Measurements from ENCODE around the gene NBPF3.
A peak's percentile ranks its signal among the peaks of the same experiment; 100 is the strongest.
"Not testable (repeated sequence)": the region's sequence is repeated elsewhere in the genome, so short reads cannot be mapped to it uniquely, and the experiment has no call there.

NBPF3 gene

DNA sequence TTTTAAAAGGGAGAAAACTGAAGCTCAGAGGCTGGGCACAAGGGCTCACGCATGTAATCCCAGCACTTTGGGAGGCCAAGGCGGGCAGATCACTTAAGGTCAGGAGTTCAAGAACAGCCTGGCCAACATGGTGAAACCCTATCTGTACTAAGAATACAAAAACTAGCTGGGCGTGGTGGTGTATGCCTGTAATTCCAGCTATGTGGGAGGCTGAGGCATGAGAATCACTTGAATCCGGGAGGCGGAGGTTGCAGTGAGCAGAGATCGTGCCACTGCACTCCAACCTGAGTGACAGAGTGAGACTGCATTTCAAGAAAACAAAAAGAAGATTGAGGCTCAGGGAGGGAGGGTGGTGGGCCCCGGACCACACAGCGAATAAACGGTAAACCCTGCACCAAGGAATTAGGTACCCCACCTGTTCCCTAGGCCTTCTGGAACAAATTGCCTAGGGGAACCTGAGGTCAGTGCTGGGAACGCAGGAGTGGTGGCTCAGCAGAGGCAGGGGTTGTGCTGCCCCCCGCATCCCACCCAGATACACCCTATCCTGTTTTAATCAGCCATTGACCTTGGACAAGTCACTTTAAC lies 79.6 kb downstream of the NBPF3 start:
- not testable (repeated sequence) for DNase-seq (ENCODE audit: low read depth)

- DNase-seq (ENCODE audit: low read depth), result peak; percentile 67
Observed at GRCh38 chr1:21520899-21521716, 81.2 kb downstream of the NBPF3 start.

DNA sequence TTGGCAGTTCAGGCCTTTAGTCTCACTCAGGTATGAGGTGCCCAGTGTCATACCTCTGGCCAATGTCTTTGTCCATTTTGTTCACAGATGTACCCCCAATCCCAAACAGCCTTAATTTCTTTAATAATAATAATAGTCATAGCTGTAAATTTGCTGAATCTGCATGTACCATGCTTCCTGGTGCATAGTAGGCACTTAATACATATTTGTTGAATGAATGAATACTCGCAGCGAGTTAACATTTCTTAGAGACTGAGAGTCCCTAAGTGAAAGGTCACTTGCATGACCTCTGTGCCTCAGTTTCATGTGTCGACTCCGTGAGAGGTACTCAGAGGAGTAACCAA lies 81.8 kb downstream of the NBPF3 start:
- DNase-seq (ENCODE audit: low read depth), result no peak

GRCh38 chr1:21522525-21523038 lies 82.6 kb downstream of the NBPF3 start:
- no peak for DNase-seq (ENCODE audit: low read depth)

DNA sequence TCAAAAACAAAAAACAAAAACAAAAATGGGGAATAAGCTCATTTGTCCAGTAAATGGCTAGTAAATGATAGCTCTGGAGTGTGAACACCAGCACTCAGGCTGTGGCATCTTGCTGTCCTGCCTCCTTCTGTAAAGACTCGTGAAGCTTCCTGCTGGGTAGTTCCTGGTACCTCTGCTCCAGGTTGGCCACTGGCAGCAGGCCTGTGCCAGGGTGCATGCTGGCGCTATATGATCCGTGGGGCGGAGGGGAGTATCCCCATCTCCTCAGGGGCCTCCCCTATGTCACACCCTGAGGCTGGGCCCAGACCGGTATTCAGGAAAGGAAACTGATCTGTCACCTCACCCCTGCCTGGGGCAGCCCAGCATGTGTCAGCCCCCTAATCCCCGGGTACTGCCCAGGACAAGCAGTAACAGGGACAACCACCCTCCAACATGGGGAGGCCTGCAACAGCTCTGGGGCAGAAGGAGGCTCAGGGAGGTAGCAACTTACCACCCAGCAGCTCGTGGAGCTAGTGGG lies 83.4 kb downstream of the NBPF3 start:
- no peak for DNase-seq (ENCODE audit: low read depth)

DNA sequence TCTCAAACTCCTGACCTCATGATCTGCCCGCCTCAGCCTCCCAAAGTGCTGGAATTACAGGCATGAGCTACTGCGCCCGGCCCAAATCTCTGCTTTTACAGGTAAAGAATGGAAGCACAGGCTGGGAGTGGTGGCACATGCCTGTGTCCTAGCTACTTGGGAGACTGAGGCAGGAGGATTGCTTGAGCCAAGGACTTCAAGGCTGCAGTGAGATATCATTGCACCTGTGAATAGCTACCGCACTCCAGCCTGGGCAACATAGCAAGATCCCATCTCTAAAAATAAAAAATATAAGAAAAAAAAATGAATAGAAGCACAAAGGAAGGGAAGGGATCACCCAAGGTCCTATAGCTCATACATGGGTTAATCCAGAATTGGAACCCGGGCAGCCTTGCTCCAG lies 84.3 kb downstream of the NBPF3 start:
- DNase-seq (ENCODE audit: low read depth), result no peak

- DNase-seq (ENCODE audit: low read depth), result no peak
Observed at GRCh38 chr1:21524686-21525339, 84.9 kb downstream of the NBPF3 start.

DNA sequence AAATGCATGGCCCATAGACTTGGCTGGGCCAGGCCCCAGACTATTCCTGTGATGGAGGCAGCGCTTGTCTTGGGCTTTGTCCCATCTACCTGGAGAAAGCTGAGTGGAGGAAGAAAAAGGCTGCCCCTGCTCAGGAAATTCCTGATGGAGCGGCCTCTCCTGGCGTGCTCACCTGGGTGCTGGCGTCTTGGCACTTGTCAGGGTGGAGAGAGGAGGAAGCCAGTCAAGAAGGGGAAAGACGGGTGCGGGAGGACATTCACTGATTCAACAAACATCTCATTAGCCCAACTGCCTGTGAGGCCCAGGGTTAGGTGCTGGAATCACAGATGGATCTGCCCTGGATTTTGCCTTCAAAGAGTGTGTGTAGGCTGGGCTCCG lies 85.4 kb downstream of the NBPF3 start:
- DNase-seq (ENCODE audit: low read depth), result no peak

DNA sequence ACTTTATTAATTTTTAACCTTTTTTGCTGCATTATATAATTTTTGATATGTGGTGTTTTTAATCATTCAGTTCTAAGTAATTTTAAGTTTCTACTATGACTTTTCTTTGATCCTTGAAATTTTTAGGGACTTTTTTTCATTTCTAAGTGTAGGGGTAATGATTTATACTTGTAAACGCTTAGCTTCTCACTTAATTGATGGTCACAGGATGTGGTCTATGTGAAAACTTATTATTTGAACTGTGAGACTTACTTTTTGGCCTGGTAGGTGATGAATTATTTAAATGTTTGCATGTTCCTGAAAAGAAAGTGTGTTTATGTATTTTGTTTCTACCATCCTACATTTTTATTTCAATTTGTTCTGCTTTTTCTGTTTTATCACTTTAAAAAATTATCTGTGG lies 86.5 kb downstream of the NBPF3 start:
- DNase-seq (ENCODE audit: low read depth), result no peak

DNA sequence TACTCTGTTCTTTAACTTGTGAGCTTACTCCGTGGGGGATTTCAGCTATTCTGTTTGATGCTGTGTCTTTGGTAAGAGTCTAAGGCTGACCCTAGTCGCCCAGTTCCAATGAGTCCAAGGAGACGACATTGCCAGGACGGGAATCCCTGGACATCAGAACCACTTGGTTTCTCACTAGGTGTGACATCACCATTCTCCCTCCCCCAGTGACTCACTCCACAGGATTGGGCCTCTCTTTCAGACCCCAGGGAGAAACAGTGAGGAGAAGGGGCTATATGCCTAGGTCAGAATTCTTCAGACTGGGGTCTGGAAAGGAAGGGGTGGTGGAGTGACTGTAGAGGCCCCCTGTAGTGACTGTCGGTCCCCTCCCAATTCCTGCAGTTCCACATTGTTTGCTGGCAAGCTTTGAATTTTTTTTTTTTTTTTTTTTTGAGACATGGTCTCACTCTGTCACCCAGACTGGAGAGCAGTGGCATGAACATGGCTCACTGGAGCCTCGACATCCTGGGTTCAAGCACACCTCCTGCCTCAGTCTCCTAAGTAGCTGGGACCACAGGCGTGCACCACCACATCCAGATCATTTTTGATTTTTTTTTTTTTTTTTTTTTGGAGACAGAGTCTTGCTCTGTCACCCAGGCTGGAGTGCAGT lies 90.6 kb downstream of the NBPF3 start:
- DNase-seq (ENCODE audit: low read depth), result peak; percentile 39

DNA sequence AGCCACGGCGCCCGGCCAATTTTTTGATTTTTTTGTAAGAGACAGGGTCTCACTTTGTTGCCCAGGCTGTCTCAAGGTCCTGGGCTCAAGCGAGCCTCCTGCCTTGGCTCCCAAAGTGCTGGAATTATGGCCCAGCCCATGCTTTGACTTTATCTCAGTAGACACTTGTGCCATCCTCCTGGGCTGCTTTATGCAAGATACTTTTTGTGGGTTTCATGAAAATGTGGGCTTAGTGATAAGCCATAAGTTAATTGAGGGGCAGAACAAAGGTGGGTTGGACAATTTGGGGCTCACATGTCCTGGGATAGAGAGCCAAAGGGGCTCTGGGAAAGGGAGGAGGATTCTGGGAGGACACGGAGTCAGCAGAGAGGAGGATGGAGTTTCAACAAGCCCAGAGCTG lies 91.3 kb downstream of the NBPF3 start:
- no peak for DNase-seq (ENCODE audit: low read depth)

DNA sequence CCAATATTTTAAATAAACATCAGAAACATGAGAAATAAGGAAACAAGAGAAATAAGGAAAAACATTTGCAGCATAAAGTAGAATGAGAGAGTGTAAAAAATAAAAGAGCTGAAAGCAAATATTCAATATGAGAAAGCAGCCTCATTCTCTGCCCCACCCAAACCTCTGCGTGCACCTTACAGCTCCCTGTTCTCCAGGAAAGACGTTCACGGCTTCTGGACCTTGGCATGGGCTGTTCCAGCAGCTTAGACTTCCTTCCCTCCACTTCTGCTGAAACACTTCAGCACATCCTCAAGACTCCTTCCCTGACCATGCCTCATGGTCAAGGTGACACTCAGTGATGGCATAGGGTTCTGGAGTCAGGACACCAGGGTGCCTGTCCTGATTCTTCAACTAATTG lies 92.6 kb downstream of the NBPF3 start:
- DNase-seq (ENCODE audit: low read depth), result no peak

- DNase-seq (ENCODE audit: low read depth), result no peak
Observed at GRCh38 chr1:21532992-21533534, 93.1 kb downstream of the NBPF3 start.

DNA sequence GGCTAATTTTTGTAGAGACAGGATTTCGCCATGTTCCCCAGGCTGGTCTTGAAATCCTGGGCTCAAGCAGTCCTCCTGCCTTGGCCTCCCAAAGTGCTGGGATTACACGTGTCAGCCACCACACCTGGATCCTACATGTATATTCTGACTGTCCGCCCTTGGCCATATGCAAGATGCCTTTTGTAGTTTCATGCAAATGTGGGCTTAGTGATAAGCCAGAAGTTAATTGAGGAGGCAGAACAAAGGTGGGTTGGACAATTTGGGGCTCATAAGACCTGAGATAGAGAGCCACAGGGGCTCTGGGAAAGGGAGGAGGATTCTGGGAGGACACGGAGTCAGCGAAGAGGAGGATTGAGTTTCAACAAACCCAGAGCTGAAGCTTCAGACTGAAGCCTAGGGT lies 94.2 kb downstream of the NBPF3 start:
- no peak for DNase-seq (ENCODE audit: low read depth)
